ENCODE results near the gene SH3PXD2A.

Gene SH3PXD2A

DNA sequence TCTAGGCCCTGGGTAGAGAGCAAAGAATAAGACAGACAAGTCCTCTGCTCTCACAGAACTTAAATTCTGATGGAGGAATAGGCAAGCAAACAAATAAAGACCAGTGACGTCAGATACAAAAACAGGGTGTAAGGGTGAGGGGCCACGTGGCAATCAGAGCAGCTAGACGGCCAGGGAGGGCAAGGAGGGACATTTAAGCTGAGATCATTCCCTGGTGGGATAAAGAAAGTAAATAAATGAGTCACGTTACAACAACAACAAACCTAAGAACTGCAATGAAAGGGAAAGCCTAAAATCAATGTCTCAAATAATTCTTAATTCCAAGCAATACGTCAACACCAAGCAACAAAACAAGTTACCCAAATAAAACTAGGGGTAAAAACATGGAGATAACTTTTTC is 40.8 kb upstream of the SH3PXD2A start (continued):
- TF ChIP-seq, protein P1, sequence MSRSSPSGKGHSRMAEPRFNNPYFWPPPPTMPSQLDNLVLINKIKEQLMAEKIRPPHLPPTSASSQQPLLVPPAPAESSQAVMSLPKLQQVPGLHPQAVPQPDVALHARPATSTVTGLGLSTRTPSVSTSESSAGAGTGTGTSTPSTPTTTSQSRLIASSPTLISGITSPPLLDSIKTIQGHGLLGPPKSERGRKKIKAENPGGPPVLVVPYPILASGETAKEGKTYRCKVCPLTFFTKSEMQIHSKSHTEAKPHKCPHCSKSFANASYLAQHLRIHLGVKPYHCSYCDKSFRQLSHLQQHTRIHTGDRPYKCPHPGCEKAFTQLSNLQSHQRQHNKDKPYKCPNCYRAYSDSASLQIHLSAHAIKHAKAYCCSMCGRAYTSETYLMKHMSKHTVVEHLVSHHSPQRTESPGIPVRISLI (tag by site-specific recombination; IDR thresholded peaks at IDR 0.05), result no peak
- TF ChIP-seq, protein P2, sequence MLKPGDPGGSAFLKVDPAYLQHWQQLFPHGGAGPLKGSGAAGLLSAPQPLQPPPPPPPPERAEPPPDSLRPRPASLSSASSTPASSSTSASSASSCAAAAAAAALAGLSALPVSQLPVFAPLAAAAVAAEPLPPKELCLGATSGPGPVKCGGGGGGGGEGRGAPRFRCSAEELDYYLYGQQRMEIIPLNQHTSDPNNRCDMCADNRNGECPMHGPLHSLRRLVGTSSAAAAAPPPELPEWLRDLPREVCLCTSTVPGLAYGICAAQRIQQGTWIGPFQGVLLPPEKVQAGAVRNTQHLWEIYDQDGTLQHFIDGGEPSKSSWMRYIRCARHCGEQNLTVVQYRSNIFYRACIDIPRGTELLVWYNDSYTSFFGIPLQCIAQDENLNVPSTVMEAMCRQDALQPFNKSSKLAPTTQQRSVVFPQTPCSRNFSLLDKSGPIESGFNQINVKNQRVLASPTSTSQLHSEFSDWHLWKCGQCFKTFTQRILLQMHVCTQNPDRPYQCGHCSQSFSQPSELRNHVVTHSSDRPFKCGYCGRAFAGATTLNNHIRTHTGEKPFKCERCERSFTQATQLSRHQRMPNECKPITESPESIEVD (tag by site-specific recombination; IDR thresholded peaks at IDR 0.05), result peak; percentile 82
- TF ChIP-seq GFI1B (tag by site-specific recombination; IDR thresholded peaks at IDR 0.05), result peak; percentile 97
- no peak for TF ChIP-seq ZNF785 (tag by site-specific recombination; IDR thresholded peaks at IDR 0.05)
- TF ChIP-seq, protein P3, sequence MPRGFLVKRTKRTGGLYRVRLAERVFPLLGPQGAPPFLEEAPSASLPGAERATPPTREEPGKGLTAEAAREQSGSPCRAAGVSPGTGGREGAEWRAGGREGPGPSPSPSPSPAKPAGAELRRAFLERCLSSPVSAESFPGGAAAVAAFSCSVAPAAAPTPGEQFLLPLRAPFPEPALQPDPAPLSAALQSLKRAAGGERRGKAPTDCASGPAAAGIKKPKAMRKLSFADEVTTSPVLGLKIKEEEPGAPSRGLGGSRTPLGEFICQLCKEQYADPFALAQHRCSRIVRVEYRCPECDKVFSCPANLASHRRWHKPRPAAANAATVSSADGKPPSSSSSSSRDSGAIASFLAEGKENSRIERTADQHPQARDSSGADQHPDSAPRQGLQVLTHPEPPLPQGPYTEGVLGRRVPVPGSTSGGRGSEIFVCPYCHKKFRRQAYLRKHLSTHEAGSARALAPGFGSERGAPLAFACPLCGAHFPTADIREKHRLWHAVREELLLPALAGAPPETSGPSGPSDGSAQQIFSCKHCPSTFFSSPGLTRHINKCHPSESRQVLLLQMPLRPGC (tag by site-specific recombination; IDR thresholded peaks at IDR 0.05), result peak; percentile 94
- no peak for TF ChIP-seq ZNF214 (tag by site-specific recombination; IDR thresholded peaks at IDR 0.05; ENCODE audit: borderline replicate concordance)
- no peak for TF ChIP-seq ZNF747 (tag by site-specific recombination; IDR thresholded peaks at IDR 0.05)
- TF ChIP-seq SALL2 (tag by site-specific recombination; IDR thresholded peaks at IDR 0.05; ENCODE audit: borderline replicate concordance), result no peak; the same call in 1 of the 2 replicates
- TF ChIP-seq ZNF335 (tag by site-specific recombination; conservative IDR thresholded peaks at IDR 0.05), result peak; percentile 38; the same call in 1 of the 2 replicates
- no peak for TF ChIP-seq BCL11B (tag by site-specific recombination; IDR thresholded peaks at IDR 0.05; ENCODE audit: low read depth)
- TF ChIP-seq, protein P4, sequence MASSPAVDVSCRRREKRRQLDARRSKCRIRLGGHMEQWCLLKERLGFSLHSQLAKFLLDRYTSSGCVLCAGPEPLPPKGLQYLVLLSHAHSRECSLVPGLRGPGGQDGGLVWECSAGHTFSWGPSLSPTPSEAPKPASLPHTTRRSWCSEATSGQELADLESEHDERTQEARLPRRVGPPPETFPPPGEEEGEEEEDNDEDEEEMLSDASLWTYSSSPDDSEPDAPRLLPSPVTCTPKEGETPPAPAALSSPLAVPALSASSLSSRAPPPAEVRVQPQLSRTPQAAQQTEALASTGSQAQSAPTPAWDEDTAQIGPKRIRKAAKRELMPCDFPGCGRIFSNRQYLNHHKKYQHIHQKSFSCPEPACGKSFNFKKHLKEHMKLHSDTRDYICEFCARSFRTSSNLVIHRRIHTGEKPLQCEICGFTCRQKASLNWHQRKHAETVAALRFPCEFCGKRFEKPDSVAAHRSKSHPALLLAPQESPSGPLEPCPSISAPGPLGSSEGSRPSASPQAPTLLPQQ (tag by site-specific recombination; IDR thresholded peaks at IDR 0.05), result peak; percentile 79
- TF ChIP-seq, protein P5, sequence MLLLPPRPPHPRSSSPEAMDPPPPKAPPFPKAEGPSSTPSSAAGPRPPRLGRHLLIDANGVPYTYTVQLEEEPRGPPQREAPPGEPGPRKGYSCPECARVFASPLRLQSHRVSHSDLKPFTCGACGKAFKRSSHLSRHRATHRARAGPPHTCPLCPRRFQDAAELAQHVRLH (tag by site-specific recombination; IDR thresholded peaks at IDR 0.05), result no peak
- no peak for TF ChIP-seq ZNF157 (tag by site-specific recombination; IDR thresholded peaks at IDR 0.05)
- TF ChIP-seq, protein P6, sequence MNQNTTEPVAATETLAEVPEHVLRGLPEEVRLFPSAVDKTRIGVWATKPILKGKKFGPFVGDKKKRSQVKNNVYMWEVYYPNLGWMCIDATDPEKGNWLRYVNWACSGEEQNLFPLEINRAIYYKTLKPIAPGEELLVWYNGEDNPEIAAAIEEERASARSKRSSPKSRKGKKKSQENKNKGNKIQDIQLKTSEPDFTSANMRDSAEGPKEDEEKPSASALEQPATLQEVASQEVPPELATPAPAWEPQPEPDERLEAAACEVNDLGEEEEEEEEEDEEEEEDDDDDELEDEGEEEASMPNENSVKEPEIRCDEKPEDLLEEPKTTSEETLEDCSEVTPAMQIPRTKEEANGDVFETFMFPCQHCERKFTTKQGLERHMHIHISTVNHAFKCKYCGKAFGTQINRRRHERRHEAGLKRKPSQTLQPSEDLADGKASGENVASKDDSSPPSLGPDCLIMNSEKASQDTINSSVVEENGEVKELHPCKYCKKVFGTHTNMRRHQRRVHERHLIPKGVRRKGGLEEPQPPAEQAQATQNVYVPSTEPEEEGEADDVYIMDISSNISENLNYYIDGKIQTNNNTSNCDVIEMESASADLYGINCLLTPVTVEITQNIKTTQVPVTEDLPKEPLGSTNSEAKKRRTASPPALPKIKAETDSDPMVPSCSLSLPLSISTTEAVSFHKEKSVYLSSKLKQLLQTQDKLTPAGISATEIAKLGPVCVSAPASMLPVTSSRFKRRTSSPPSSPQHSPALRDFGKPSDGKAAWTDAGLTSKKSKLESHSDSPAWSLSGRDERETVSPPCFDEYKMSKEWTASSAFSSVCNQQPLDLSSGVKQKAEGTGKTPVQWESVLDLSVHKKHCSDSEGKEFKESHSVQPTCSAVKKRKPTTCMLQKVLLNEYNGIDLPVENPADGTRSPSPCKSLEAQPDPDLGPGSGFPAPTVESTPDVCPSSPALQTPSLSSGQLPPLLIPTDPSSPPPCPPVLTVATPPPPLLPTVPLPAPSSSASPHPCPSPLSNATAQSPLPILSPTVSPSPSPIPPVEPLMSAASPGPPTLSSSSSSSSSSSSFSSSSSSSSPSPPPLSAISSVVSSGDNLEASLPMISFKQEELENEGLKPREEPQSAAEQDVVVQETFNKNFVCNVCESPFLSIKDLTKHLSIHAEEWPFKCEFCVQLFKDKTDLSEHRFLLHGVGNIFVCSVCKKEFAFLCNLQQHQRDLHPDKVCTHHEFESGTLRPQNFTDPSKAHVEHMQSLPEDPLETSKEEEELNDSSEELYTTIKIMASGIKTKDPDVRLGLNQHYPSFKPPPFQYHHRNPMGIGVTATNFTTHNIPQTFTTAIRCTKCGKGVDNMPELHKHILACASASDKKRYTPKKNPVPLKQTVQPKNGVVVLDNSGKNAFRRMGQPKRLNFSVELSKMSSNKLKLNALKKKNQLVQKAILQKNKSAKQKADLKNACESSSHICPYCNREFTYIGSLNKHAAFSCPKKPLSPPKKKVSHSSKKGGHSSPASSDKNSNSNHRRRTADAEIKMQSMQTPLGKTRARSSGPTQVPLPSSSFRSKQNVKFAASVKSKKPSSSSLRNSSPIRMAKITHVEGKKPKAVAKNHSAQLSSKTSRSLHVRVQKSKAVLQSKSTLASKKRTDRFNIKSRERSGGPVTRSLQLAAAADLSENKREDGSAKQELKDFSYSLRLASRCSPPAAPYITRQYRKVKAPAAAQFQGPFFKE (tag by site-specific recombination; IDR thresholded peaks at IDR 0.05; ENCODE audit: borderline replicate concordance), result no peak
- no peak for TF ChIP-seq ZNF292 (tag by site-specific recombination; IDR thresholded peaks at IDR 0.05; ENCODE audit: borderline replicate concordance, low read depth)
- peak; percentile 66; the same call in 1 of the 2 replicates for TF ChIP-seq GLIS1 (tag by site-specific recombination; IDR thresholded peaks at IDR 0.05)
- no peak for TF ChIP-seq ZNF76 (tag by site-specific recombination; IDR thresholded peaks at IDR 0.05; ENCODE audit: borderline replicate concordance, low read depth)
- no peak for TF ChIP-seq ZNF777 (tag by site-specific recombination; IDR thresholded peaks at IDR 0.05; ENCODE audit: borderline replicate concordance)
- peak; percentile 88 for TF ChIP-seq ZNF843 (tag by site-specific recombination; IDR thresholded peaks at IDR 0.05)
- TF ChIP-seq ZSCAN16 (tag by site-specific recombination; IDR thresholded peaks at IDR 0.05), result no peak
- TF ChIP-seq SP7 (tag by site-specific recombination; IDR thresholded peaks at IDR 0.05), result peak; percentile 91
- no peak for TF ChIP-seq KLF10 (tag by site-specific recombination; IDR thresholded peaks at IDR 0.05)
- TF ChIP-seq, protein P7, sequence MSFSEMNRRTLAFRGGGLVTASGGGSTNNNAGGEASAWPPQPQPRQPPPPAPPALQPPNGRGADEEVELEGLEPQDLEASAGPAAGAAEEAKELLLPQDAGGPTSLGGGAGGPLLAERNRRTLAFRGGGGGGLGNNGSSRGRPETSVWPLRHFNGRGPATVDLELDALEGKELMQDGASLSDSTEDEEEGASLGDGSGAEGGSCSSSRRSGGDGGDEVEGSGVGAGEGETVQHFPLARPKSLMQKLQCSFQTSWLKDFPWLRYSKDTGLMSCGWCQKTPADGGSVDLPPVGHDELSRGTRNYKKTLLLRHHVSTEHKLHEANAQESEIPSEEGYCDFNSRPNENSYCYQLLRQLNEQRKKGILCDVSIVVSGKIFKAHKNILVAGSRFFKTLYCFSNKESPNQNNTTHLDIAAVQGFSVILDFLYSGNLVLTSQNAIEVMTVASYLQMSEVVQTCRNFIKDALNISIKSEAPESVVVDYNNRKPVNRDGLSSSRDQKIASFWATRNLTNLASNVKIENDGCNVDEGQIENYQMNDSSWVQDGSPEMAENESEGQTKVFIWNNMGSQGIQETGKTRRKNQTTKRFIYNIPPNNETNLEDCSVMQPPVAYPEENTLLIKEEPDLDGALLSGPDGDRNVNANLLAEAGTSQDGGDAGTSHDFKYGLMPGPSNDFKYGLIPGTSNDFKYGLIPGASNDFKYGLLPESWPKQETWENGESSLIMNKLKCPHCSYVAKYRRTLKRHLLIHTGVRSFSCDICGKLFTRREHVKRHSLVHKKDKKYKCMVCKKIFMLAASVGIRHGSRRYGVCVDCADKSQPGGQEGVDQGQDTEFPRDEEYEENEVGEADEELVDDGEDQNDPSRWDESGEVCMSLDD (tag by site-specific recombination; IDR thresholded peaks at IDR 0.05), result 0 out of 2 replicates have a peak, but pooled peaks have one; percentile 27
- peak; percentile 63; the same call in 1 of the 2 replicates for TF ChIP-seq IKZF3 (tag by site-specific recombination; IDR thresholded peaks at IDR 0.05)
- peak; percentile 97 for TF ChIP-seq ZNF629 (tag by site-specific recombination; IDR thresholded peaks at IDR 0.05)
